Keratinocyte (primary cell): ENCODE results near the gene OR4D1.

Experiments
- CTCF ChIP-seq, 3 experiments: IDR thresholded peaks in 1 of 3; conservative IDR thresholded peaks in 1 of 3; optimal IDR thresholded peaks in 1 of 3; 2 replicates in 2 of 3; 3 replicates in 1 of 3; pipeline versions ENCODE3 to v1.5.1; 2011; ENCODE audit warnings: low read length in 3 of 3, mild to moderate bottlenecking in 3 of 3, moderate library complexity in 2 of 3, control low read depth in 1 of 3, inconsistent platforms in 1 of 3; ENCODE audit not compliant: insufficient read depth in 2 of 3; ENCODE audit errors: extremely low read depth in 1 of 3
- EZH2 ChIP-seq: IDR thresholded peaks from one replicate; pipeline ENCODE4 v1.6.1; 2012; ENCODE audit warnings: inconsistent platforms, mild to moderate bottlenecking, low read length, moderate library complexity

DNA sequence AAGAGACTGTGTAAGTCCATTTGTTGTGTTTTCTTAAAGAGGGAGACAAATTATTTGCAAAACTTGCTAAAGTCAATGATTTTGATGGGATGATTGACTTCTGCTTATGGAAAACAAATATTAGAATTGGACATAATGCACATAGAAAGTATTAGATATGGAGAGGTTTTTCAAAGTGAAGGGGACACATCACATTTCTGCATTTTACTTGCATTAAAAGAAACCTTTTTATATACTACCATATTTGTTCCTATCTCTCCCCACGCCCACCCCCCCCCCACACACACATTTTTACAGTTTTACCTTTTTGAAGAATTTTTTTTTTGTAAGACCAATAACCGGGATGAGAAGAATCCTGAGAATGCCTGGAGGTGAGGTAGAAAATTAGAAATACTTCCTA, 10.0 kb downstream of the OR4D1 start:
- TF ChIP-seq CTCF (optimal IDR thresholded peaks at IDR 0.05 in 1 of 3, IDR thresholded peaks at IDR 0.05 in 1 of 3, conservative IDR thresholded peaks at IDR 0.05 in 1 of 3; ENCODE audit: extremely low read depth in 1 of 3, insufficient read depth in 2 of 3, low read length in 3 of 3), result no peak
- no peak for TF ChIP-seq EZH2
